GM21825 (cell line): Measurements from ENCODE around the gene FAM209A.
"Not testable (repeated sequence)": the region's sequence is repeated elsewhere in the genome, so short reads cannot be mapped to it uniquely, and the experiment has no call there.

Experiments used
- ATAC-seq: cut with Tn5 transposase; IDR thresholded peaks from one replicate; pipeline ENCODE4 v1.9.1; 2021; ENCODE audit warnings: mild to moderate bottlenecking, moderate library complexity; ENCODE audit not compliant: unreplicated experiment

Gene FAM209A

DNA sequence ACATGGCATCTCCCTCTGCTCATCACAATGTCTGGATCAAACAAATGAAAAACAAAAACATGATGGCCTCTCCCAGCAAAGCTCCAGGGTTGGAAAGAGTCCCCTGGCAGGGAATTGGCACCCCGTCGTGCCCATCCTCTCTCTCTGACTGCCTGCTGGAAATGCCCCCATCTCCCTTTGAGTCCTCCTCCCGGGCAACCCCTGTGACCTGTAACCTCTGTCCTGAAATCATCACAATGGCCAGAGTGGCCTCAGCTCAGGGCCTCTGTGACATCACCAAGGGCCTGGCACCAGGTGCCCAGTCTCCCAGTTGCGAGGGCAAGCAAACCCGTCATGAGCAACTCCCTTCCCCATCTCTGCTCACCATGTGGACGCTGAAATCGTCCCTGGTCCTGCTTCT is at the start of gene FAM209A:
Gene FAM209A, plus strand, starts transcription at position 301 of the 400 bp plus-strand sequence. Its CDS starts 65 bp downstream, at position 366.
- not testable (repeated sequence) for ATAC-seq

DNA sequence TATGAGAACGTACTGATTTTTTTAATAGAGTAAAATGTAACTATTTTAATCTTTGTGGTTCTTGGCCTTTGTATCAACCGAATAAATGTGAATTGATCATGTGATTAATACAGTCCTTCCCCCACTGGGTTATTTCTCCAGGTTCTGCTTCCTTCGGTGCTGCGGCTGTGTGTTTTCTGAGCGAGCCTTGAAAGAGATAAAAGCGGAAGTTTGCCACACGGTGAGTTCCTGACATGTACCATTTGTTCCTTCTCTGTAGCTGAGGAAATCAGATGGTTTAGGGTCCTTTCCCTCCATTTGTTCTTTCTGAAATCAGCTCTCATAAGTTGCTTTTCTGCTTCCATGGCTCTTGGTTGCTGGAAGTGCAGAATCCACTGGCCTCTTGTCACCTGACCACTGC is 40.6 kb upstream of the FAM209A start:
- ATAC-seq = no peak

DNA sequence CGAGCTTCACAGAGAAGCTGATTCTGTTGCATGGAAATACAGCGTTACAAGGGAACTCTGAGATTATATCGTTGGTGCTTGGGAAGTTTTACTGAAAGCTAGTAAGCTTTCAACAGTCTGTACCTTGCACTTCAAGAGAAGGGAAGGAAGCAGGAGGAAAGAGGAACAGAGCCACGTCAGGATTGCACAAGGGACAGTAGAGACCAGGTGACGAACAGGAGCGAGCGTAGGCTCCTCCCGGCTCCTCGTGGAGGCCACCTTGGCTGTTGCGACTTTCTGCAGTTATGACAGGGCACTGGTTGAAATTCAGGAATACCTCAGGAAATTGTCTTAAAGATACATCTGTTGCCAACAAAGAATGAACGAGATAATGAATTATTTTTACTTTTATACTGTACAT is 37.3 kb upstream of the FAM209A start:
- no peak for ATAC-seq

GRCh38 chr20:56488566-56488965 is 36.0 kb upstream of the FAM209A start:
- no peak for ATAC-seq

DNA sequence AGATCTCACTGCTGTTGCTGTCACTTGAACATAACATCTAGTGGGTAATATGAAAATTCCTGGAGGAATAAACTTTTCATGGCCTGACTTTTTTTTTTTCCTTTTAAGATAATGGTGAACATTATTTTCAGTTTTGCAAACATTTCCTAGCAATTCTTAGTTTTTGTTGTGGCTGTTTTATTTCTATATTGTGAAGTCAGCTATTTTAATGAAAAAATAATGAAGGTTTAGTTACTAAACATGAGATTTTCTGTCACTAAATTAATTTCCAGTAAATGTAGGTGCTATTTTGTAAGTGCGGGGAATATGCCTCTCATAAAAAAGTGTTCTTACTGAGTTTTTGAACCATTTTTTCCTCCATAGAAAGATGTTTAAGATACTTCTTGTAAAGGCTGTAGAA is 23.4 kb upstream of the FAM209A start:
- no peak for ATAC-seq

DNA sequence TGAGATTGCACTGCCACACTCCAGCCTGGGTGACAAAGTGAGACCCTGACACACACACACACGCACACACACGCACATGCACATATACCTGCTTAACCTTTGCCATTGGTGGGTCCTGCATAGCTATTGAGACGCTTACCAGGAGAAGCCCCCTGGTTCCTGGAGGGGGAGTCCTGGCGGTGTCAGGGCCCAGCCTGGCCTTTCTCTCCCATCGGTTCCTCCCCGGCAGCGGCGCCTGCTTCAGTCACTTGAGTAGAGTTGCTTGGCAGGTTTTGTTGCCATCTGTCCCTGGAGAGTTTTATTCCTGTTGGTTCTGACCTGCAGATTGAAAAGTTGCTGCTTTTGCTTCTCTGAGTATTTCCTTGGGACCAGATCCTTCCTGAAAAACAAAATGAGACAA is 20.6 kb upstream of the FAM209A start:
- ATAC-seq = no peak

GRCh38 chr20:56504373-56505005 is 20.1 kb upstream of the FAM209A start:
- no peak for ATAC-seq

DNA sequence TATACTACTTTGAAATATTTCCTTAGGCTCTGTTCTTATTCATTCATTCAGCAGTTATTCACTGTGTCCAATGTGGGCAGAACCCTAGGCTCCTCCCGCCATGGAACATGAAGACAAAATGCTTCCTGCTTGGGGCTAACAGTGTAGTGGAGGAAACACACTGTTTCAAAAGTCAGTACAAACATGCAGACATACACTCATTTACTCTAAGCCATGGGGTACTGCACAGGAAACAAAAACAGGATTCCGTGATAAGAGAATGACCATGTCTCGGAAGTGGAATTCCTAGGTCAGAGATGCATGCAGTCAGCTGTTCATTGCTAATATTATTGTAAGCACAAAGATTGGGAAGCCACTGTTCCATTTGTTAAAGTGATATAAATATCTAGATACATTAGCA is 18.4 kb upstream of the FAM209A start:
- ATAC-seq = no peak

DNA sequence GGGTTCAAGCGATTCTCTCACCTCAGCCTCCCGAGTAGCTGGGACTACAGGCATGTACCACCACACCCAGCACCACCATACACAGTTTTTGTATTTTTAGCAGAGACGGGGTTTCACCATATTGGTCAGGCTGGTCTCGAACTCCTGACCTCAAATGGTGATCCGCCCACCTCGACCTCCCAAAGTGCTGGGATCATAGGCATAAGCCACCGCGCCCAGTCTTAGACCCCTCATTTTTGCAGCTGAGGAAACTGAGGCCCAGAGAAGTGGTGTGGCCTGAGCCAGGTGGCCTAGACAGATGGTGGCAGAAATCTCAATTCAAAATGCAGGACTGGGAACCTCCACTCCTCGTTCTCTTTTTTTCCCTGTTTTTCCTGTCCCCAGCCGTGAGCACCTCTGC is 12.6 kb upstream of the FAM209A start:
- no peak for ATAC-seq

DNA sequence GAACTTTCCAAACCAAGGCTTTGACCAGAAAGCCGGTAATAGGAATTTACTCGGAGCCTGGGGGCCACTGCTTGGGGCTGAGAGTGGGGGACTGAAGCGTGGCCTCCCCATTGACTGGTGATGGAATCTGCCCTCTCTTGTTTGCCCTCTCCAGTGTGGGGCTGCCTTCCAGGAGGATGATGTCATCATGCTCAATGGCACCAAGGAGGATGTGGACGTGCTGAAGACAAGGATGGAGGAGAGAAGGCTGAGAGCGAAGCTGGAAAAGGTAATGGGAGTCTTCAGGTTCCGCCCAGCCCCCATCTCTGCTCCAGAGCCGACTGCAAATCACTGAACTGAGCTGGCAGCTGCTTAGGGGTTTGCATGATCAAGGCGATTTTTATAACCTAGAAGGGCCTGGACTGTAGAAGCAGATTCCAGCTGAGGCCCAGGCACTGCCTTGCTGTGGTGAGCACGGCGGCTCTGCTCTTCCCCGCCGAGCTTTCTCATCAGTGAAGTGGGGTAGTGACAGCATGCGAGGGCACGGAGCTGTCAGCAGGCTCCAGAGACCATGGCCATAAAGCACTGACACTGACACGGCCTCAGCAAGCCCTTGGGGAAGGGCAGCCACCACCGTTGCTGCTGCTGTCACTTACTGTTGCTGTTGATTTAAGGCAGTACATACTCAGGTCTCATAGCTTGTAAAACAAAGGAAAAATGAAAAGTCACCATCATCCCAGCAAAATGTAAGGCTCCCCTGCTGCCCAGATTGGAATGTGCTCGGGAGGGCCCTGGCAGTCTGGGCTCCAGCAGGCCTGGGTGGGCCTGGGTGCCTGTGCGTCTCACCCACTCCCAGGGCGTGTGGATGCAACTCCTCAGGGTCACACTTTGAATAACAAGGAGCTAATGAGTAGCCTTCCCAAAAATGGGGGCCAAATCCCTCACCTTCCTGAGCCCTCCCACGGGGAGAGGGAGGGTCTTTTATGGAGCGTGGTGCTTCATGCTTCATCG is 11.1 kb upstream of the FAM209A start:
- ATAC-seq = no peak

DNA sequence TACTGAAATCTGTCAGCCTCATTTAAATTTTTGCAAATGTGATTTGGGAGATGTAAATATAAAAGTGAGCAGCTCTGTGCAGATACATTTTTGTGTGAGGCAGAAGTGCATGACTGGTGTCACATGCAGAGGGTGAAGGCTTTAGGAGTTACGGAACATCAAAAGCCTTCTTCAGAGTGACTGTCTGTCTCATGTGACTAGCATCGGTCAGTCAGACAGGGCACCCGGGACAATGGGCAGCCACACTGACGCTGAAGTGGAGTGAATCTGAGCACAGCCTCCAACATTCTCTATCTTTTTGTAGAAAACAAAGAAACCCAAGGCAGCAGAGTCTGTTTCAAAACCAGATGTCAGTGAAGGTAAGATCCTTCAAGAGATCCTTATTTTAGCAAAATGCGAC is 7.9 kb upstream of the FAM209A start:
- no peak for ATAC-seq

DNA sequence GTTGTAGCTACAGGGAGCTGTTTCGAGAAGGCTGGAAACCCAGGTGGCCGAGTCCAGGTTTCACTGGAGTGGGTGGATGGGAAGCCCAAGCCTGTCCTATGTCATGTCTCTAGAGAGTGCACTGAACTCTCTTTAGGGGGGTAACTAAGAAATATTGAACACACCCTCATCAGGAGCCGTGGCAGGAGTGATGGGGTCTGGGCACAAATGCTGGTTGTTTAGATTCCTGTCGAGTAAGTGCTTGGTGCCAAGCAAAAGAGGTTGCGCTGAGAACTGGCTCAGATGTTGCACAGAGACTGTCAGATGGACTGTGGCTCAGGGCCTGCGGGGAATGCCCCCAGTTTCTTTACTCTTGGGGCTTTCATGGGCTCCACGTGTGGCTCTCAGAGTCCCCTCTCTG is 7.3 kb upstream of the FAM209A start:
- no peak for ATAC-seq

- no peak for ATAC-seq
Observed at GRCh38 chr20:56517641-56518040, 6.9 kb upstream of the FAM209A start.

GRCh38 chr20:56518126-56518525 is 6.4 kb upstream of the FAM209A start:
- ATAC-seq = no peak

DNA sequence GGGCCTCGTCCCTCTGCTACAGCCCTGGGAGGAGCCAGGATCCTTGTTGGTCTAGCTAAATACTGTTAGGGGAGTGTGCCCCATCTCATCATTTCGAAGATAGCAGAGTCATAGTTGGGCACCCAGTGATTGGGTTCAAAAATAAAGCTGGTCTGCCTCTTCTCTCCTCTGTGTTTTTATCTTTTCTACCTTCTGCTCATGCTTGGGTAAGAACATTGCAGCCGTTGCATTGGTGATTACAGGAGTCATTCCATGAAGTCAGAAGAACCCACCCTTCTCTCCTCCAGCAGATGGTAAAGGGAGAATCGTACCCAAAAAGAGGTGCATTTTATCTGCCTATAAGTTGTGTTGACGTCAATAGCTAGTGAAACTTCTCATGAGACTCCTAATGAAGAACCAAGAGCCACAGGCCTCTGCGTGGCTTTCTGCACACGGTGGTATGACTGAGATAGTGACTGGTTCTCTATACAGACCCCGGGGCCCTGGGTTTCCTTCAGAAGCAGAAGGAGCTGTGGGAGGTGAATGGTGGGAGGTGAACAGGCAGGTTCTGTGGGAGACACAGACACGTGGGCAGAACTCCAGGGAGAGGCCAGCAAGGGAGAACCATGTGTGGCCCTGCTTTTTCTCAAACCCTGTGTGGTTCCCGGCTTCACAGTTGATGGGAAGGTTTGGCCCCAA is 5.7 kb upstream of the FAM209A start:
- ATAC-seq = no peak

- ATAC-seq = no peak
Observed at GRCh38 chr20:56519551-56519950, 5.0 kb upstream of the FAM209A start.

GRCh38 chr20:56520180-56520579 is 4.4 kb upstream of the FAM209A start:
- ATAC-seq = no peak

GRCh38 chr20:56520746-56521354 is 3.7 kb upstream of the FAM209A start:
- ATAC-seq = not testable (repeated sequence)

DNA sequence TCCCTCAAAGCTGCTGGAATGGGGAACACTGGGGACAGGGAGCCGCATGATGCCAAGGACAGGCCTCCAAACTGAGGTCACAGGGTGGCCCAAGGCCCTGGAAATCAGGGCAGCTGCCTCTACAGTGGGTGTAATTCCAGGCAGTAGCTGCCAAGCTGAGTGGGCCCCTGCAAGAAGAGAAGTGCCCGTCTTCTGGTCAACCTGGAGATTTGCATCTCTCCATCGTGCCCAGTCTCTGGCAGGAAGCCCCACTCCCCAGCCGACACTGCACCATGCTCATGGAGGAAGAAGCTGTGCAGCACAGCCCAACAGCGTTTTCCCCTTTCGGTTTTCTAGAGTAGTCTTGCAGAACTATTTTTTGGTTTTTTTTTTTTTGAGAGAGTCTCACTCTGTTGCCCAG is 2.2 kb upstream of the FAM209A start:
- no peak for ATAC-seq

GRCh38 chr20:56527521-56527920 is 3.0 kb downstream of the FAM209A start:
- ATAC-seq = no peak

DNA sequence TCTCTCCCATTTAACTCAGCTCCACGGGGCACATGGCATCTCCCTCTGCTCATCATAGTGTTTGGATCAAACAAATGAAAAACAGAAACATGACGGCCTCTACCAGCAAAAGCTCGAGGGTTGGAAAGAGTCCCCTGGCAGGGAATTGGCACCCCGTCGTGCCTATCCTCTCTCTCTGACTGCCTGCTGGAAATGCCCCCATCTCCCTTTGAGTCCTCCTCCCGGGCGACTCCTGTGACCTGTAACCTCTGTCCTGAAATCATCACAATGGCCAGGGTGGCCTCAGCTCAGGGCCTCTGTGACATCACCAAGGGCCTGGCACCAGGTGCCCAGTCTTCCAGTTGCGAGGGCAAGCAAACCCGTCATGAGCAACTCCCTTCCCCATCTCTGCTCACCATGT is 8.4 kb downstream of the FAM209A start, which contains the start of gene FAM209B:
Gene FAM209B, plus strand, starts transcription at position 301 of the 400 bp plus-strand sequence. Its CDS starts 96 bp downstream, at position 397.
- ATAC-seq = not testable (repeated sequence)
